ENCODE measurements around the gene SOX6.

GRCh38 chr11:15957234-15957633 is 399.1 kb downstream of the SOX6 start:
- TF ChIP-seq REST (IDR thresholded peaks at IDR 0.05; ENCODE audit: insufficient read depth in 1 of 2, low read depth in 2 of 2, low read length in 2 of 2) (no peak), TAF1 (IDR thresholded peaks at IDR 0.05; ENCODE audit: borderline replicate concordance, insufficient read depth, low read length) (no peak), POLR2AphosphoS5 (IDR thresholded peaks at IDR 0.05; ENCODE audit: low read depth, low read length) (no peak), FOXP2 (optimal IDR thresholded peaks at IDR 0.05; ENCODE audit: borderline replicate concordance, extremely low read depth, extremely low read length, insufficient read depth) (no peak), SIN3A (IDR thresholded peaks at IDR 0.05; ENCODE audit: borderline replicate concordance, insufficient read depth, low read length) (no peak)
